ENCODE data around the gene PPM1E. TPM values are rescaled to one million over a fixed set of nuclear protein-coding genes. Genes with fewer than 3 reads are reported as not detected.

The PPM1E gene
- total RNA-seq, 1 experiment from 2014 or later: 7.1 TPM

DNA sequence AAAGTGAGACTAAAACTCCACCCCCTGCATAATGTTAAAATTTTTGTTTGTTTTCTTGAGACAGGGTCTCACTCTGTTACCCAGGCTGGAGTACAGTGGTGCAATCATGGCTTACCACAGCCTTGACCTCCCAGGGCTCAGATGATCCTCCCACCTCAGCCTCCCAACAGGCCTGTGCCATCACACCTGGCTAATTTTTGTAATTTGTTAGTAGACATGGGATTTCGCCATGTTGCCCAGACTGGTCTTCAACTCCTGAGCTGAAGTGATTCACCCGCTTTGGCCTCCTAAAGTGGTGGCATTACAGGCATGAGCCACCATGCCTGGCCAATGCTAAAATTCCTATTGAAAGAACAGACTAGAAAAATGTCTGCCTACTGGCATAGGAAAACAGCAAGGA, 247.2 kb downstream of the PPM1E start:
- Histone ChIP-seq H2BK12ac (ENCODE audit: insufficient read length, low read depth, low read length) (no peak overlapping the region), H4K91ac (ENCODE audit: insufficient read length, low read depth, low read length) (no peak overlapping the region), H2BK20ac (ENCODE audit: low read depth, low read length, poor library complexity, severe bottlenecking) (no peak overlapping the region), H2AFZ (ENCODE audit: low read length) (no peak overlapping the region), H3K4me2 (ENCODE audit: insufficient read depth, insufficient read length, low read length) (no peak overlapping the region), H3K9me3 (ENCODE audit: control insufficient read depth, low read depth, low read length) (no peaks in the 10 kb centered on the region), H3K18ac (ENCODE audit: insufficient read length, low read depth, low read length) (no peak overlapping the region), H3K23me2 (ENCODE audit: insufficient read length, low read depth, low read length, poor library complexity, severe bottlenecking) (no peaks in the 10 kb centered on the region), H3T11ph (ENCODE audit: low read length) (no peak overlapping the region), H3K14ac (ENCODE audit: insufficient read depth, low read length) (no peak overlapping the region), H3K4ac (ENCODE audit: low read depth, low read length) (no peak overlapping the region), H3K27ac (ENCODE audit: insufficient read length, low read depth, low read length) (no peak overlapping the region), H3K56ac (ENCODE audit: insufficient read length, low read depth, low read length) (no peak overlapping the region), H4K8ac (replicated peaks; ENCODE audit: insufficient read length, low read depth, low read length) (no peak overlapping the region), H3K27me3 (ENCODE audit: insufficient read depth, low read length) (no peaks in the 10 kb centered on the region), H3K79me2 (ENCODE audit: insufficient read depth, low read length) (no peaks in the 10 kb centered on the region), H4K20me1 (ENCODE audit: control insufficient read depth, insufficient read depth, insufficient read length) (no peaks in the 10 kb centered on the region), H2AK5ac (ENCODE audit: insufficient read length, low read length) (no peak overlapping the region), H3K23ac (ENCODE audit: insufficient read length, low read depth, low read length) (no peak overlapping the region), H3K9ac (ENCODE audit: extremely low read depth, insufficient read length, low read length) (no peak overlapping the region), H4K5ac (ENCODE audit: insufficient read length, low read depth, low read length) (no peak overlapping the region), H3K79me1 (ENCODE audit: insufficient read depth, low read depth, low read length, poor library complexity, severe bottlenecking) (no peaks in the 10 kb centered on the region), H2BK5ac (ENCODE audit: insufficient read length, low read length) (no peak overlapping the region), H2BK15ac (ENCODE audit: low read depth, low read length) (no peak overlapping the region), H2BK120ac (ENCODE audit: low read depth, low read length, poor library complexity, severe bottlenecking) (no peak overlapping the region), H3K4me1 (ENCODE audit: insufficient read depth, low read length) (no peaks in the 10 kb centered on the region)
- Mint-ChIP-seq H3K9me3 (no peaks in the 10 kb centered on the region), H3K27ac (peak overlapping the region in 1 of 3 experiments; percentile 32; a peak in 1 of 7 replicates), H3K4me3 (no peak overlapping the region), H3K4me1 (peaks cover 0 to 7% of the 10 kb centered on the region in 2 experiments; a peak in 2 of 4 replicates), H3K36me3 (ENCODE audit: insufficient read depth in 1 of 3, low read depth in 3 of 3) (peaks cover 18 to 34% (median 34%) of the 10 kb centered on the region in 3 experiments; a peak in 6 of 7 replicates), H3K27me3 (ENCODE audit: low read depth) (no peaks in the 10 kb centered on the region)
- no CpG with 5 or more reads among the region's 2 CpGs for WGBS (ENCODE audit: extremely low coverage, insufficient read length, low lambda C conversion rate)
- TF ChIP-seq, protein P1, sequence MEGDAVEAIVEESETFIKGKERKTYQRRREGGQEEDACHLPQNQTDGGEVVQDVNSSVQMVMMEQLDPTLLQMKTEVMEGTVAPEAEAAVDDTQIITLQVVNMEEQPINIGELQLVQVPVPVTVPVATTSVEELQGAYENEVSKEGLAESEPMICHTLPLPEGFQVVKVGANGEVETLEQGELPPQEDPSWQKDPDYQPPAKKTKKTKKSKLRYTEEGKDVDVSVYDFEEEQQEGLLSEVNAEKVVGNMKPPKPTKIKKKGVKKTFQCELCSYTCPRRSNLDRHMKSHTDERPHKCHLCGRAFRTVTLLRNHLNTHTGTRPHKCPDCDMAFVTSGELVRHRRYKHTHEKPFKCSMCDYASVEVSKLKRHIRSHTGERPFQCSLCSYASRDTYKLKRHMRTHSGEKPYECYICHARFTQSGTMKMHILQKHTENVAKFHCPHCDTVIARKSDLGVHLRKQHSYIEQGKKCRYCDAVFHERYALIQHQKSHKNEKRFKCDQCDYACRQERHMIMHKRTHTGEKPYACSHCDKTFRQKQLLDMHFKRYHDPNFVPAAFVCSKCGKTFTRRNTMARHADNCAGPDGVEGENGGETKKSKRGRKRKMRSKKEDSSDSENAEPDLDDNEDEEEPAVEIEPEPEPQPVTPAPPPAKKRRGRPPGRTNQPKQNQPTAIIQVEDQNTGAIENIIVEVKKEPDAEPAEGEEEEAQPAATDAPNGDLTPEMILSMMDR (conservative IDR thresholded peaks at IDR 0.05): no peak
- no peak for DNase-seq

Data from H9 (cell line).